ENCODE results near the gene CFAP58.

DNA sequence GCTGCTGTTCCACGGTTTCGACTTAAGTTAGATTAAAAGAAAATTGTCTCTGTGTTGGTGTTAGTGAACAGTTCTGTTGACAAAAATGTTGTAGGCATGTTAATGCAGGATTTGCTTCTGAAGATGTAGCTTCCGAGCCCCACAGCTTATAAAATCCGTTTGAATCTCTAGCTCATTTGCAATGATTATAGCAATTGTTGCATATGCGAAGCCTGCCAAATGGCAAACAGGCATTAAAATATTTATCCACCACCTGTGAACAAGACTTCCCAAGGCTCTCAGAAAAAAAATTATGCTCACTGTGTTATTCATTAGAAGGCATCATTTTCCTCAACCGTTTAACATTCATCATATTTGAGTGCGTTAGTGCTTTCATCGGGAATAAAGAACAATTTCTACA, 14.3 kb downstream of the CFAP58 start:
- no peak for TF ChIP-seq SRF (IDR thresholded peaks at IDR 0.05; ENCODE audit: low read depth, low read length)
- no peak for TF ChIP-seq CTCF (CRISPR knock-in tag; IDR thresholded peaks at IDR 0.05)
- no peak for TF ChIP-seq CHCHD3 (CRISPR knock-in tag; IDR thresholded peaks at IDR 0.05)
